GM23338 (cell line): Measurements from ENCODE around the gene IKZF1. TPM values are rescaled to one million over a fixed set of nuclear protein-coding genes. Genes with fewer than 3 reads are reported as not detected.

Source experiments
- ATAC-seq: fragments of 200-7000 bp; cut with Tn5 transposase; 3 replicates; pipeline ENCODE4 v1.9.1; 2020
- DNase-seq: peaks from one replicate; pipeline ENCODE4 v3.0.0-alpha.2; 2015; ENCODE audit warnings: low spot score
- H2AFZ ChIP-seq: fragments of 200-600 bp; sonication (generic); 2 replicates; pipeline ENCODE4 v1.8.0; 2016; ENCODE audit warnings: antibody characterized with exemption, mild to moderate bottlenecking, moderate library complexity
- H3F3A ChIP-seq: fragments of 200-600 bp; sonication (generic); replicated peaks from 2 replicates; pipeline ENCODE4 v1.8.0; 2017; ENCODE audit warnings: antibody characterized with exemption, mixed run types, low read depth
- H3K27ac ChIP-seq: fragments of 200-600 bp; sonication (generic); 2 replicates; pipeline ENCODE4 v1.6.1; 2016; ENCODE audit warnings: low read depth
- H3K27me3 ChIP-seq: fragments of 200-600 bp; sonication (generic); 2 replicates; pipeline ENCODE4 v1.8.0; 2016; ENCODE audit warnings: mild to moderate bottlenecking, mixed run types, moderate library complexity; ENCODE audit not compliant: insufficient read depth
- H3K36me3 ChIP-seq: fragments of 200-600 bp; sonication (generic); 2 replicates; pipeline ENCODE4 v1.8.0; 2016; ENCODE audit warnings: mild to moderate bottlenecking; ENCODE audit not compliant: insufficient read depth
- H3K4me1 ChIP-seq: fragments of 200-600 bp; sonication (generic); 2 replicates; pipeline ENCODE4 v1.8.0; 2016; ENCODE audit warnings: mild to moderate bottlenecking, moderate library complexity; ENCODE audit not compliant: insufficient read depth
- H3K4me2 ChIP-seq: fragments of 200-600 bp; sonication (generic); 2 replicates; pipeline ENCODE4 v1.7.1; 2017; ENCODE audit warnings: mixed run types
- H3K4me3 ChIP-seq: fragments of 200-600 bp; sonication (generic); 2 replicates; pipeline ENCODE4 v1.6.1; 2016; ENCODE audit warnings: mixed run types
- H3K79me2 ChIP-seq: fragments of 200-600 bp; sonication (generic); replicated peaks from 2 replicates; pipeline ENCODE4 v1.8.0; 2017; ENCODE audit warnings: mild to moderate bottlenecking; ENCODE audit not compliant: insufficient read depth
- H3K9me2 ChIP-seq: fragments of 200-600 bp; sonication (generic); 2 replicates; pipeline ENCODE4 v1.8.0; 2017; ENCODE audit not compliant: insufficient read depth
- H4K20me1 ChIP-seq: fragments of 200-600 bp; sonication (generic); replicated peaks from 2 replicates; pipeline ENCODE4 v1.8.0; 2017; ENCODE audit warnings: mild to moderate bottlenecking; ENCODE audit not compliant: insufficient read depth
- H3K27ac Mint-ChIP-seq: 2 replicates; pipeline ENCODE4 v1.8.0; 2020; ENCODE audit warnings: inconsistent platforms, mild to moderate bottlenecking, moderate library complexity, mixed read lengths
- H3K27me3 Mint-ChIP-seq: 3 replicates; pipeline ENCODE4 v1.8.0; 2022; ENCODE audit warnings: low read depth, mild to moderate bottlenecking, moderate library complexity, mixed read lengths, inconsistent platforms; ENCODE audit not compliant: insufficient read depth, poor library complexity
- H3K36me3 Mint-ChIP-seq: 3 replicates; pipeline ENCODE4 v1.8.0; 2021; ENCODE audit warnings: low read depth, mild to moderate bottlenecking, inconsistent platforms, moderate library complexity, mixed read lengths
- H3K4me1 Mint-ChIP-seq: 3 replicates; pipeline ENCODE4 v1.8.0; 2020; ENCODE audit warnings: mild to moderate bottlenecking, inconsistent platforms, mixed read lengths
- H3K4me3 Mint-ChIP-seq: 3 replicates; pipeline ENCODE4 v1.8.0; 2021; ENCODE audit warnings: moderate library complexity, mild to moderate bottlenecking, inconsistent platforms, mixed read lengths
- H3K9me3 Mint-ChIP-seq: 3 replicates; pipeline ENCODE4 v1.8.0; 2020; ENCODE audit warnings: moderate library complexity, mild to moderate bottlenecking, inconsistent platforms, mixed read lengths
- NANOG ChIP-seq: IDR thresholded peaks from 2 replicates; pipeline ENCODE4 v1.6.1; 2016; ENCODE audit warnings: antibody characterized with exemption, borderline replicate concordance
- REST ChIP-seq: IDR thresholded peaks from one replicate; pipeline ENCODE4 v1.6.1; 2018; ENCODE audit warnings: antibody characterized with exemption; ENCODE audit not compliant: unreplicated experiment
- ZNF331 ChIP-seq: fragments of 250-450 bp; sonication (Bioruptor Pico); IDR thresholded peaks from 2 replicates; pipeline ENCODE4 v1.5.0; 2020; ENCODE audit warnings: low read depth, mild to moderate bottlenecking, moderate library complexity
- ZNF462 ChIP-seq: fragments of 250-450 bp; sonication (Bioruptor Pico); IDR thresholded peaks from 2 replicates; pipeline ENCODE4 v1.5.0; 2020; ENCODE audit warnings: mild to moderate bottlenecking, moderate library complexity
- polyA plus RNA-seq: library from polyadenylated mRNA; unstranded; fragments of >200 nt; fragmentation: Nextera tagmentation; extraction: Ambion mirVana; gene quantifications from 2 replicates; pipeline ENCODE4 v1.2.1, GENCODE V29; 2016
- total RNA-seq: library from RNA; depleted of rRNA; stranded (reverse); fragments of >200 nt; shearing (Covaris generic); gene quantifications from 2 replicates; pipeline ENCODE4 v1.2.3, GENCODE V29; 2014
- TF ChIP-seq, protein P1 (sequence below), 2 experiments: fragments of 200-600 bp in 1 of 2; sonication (generic) in 1 of 2; conservative IDR thresholded peaks; 2 replicates each; pipeline versions ENCODE4 v1.5.1 to v1.6.1; 2016 to 2017; ENCODE audit warnings: antibody characterized with exemption in 2 of 2, low read depth in 2 of 2, mild to moderate bottlenecking in 2 of 2, moderate library complexity in 1 of 2

IKZF1 gene
- total and polyA plus RNA-seq, 2 experiments from 2014 or later = 0.57 to 1.8 TPM

DNA sequence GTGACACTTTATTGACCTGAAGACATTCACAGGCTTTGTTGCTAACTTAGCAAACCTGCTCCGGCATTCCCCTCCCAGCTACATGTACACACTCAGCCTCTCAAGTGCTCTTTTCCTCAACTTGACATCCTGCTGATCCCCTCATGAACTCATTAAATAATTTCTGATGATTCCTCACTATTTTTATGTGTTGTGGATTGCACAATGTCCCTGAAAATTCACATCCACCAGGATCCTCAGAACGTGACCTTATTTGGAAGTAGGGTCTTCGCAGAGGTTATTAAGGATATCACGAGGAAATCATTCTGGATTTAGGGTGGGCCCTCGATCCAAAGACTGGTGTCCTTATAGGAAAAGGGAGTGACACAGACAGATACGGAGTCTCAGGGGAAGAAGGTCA is 118.3 kb downstream of the IKZF1 start:
- Mint-ChIP-seq H3K4me1 (peaks cover 29% of the 10 kb centered on the region), H3K4me3 (no peak overlapping the region), H3K27me3 (peaks cover 1% of the 10 kb centered on the region), H3K9me3 (no peaks in the 10 kb centered on the region), H3K36me3 (no peaks in the 10 kb centered on the region), H3K27ac (peak overlapping the region; percentile 49; the same call in 1 of the 2 replicates)
- Histone ChIP-seq H2AFZ (no peak overlapping the region), H3K4me1 (peaks cover 22% of the 10 kb centered on the region), H3K4me3 (no peak overlapping the region), H3K36me3 (no peaks in the 10 kb centered on the region), H3K4me2 (no peak overlapping the region), H3K9me2 (0 out of 2 replicates have a peak, but pooled peaks cover 5% of the 10 kb centered on the region), H3K27me3 (no peaks in the 10 kb centered on the region), H3K79me2 (no peaks in the 10 kb centered on the region), H3K27ac (no peak overlapping the region), H3F3A (no peaks in the 10 kb centered on the region), H4K20me1 (no peaks in the 10 kb centered on the region)
- ATAC-seq (no peak), DNase-seq (no peak)
- TF ChIP-seq ZNF462 (no peak), REST (no peak), ZNF331 (CRISPR knock-in tag) (no peak), NANOG (no peak)
- TF ChIP-seq, protein P1, sequence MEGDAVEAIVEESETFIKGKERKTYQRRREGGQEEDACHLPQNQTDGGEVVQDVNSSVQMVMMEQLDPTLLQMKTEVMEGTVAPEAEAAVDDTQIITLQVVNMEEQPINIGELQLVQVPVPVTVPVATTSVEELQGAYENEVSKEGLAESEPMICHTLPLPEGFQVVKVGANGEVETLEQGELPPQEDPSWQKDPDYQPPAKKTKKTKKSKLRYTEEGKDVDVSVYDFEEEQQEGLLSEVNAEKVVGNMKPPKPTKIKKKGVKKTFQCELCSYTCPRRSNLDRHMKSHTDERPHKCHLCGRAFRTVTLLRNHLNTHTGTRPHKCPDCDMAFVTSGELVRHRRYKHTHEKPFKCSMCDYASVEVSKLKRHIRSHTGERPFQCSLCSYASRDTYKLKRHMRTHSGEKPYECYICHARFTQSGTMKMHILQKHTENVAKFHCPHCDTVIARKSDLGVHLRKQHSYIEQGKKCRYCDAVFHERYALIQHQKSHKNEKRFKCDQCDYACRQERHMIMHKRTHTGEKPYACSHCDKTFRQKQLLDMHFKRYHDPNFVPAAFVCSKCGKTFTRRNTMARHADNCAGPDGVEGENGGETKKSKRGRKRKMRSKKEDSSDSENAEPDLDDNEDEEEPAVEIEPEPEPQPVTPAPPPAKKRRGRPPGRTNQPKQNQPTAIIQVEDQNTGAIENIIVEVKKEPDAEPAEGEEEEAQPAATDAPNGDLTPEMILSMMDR (conservative IDR thresholded peaks at IDR 0.05; ENCODE audit: low read depth in 2 of 2) = no peak
